GM10266 (cell line): ENCODE measurements around the gene DBN1.

Source experiments
- DNase-seq: peaks from one replicate; pipeline ENCODE4 v3.0.0; 2012; ENCODE audit errors: extremely low spot score
- CTCF ChIP-seq: IDR thresholded peaks from 2 replicates; pipeline ENCODE4 v1.5.1; 2012; ENCODE audit warnings: mild to moderate bottlenecking, low read depth; ENCODE audit not compliant: control insufficient read depth, insufficient read depth; ENCODE audit errors: missing control alignments

DBN1 gene

GRCh38 chr5:177440990-177441780 lies 32.2 kb downstream of the DBN1 start:
- no peak for TF ChIP-seq CTCF
- no peak for DNase-seq

- DNase-seq = no peak
- TF ChIP-seq CTCF = no peak
Observed at GRCh38 chr5:177440211-177440989, 33.0 kb downstream of the DBN1 start.

GRCh38 chr5:177439518-177440053 lies 33.8 kb downstream of the DBN1 start:
- no peak for DNase-seq
- TF ChIP-seq CTCF = no peak

- DNase-seq = no peak
- no peak for TF ChIP-seq CTCF
Observed at GRCh38 chr5:177438468-177438867, 35.0 kb downstream of the DBN1 start.

GRCh38 chr5:177437623-177438022 lies 35.8 kb downstream of the DBN1 start:
- no peak for TF ChIP-seq CTCF
- DNase-seq = no peak

GRCh38 chr5:177435847-177436536 lies 37.4 kb downstream of the DBN1 start:
- no peak for DNase-seq
- no peak for TF ChIP-seq CTCF
